ENCODE results near the gene DDX21. TPM values are rescaled to one million over a fixed set of nuclear protein-coding genes. Genes with fewer than 3 reads are reported as not detected.

DDX21 gene
- polyA plus RNA-seq, 3 donors = 9.8 to 39.3 (median 13.6) TPM

- intact Hi-C loops (cut with micrococcal nuclease) = loop anchor here in 1 of 2 donors (5.0 kb wide), 1 partner anchor 167 kb away; the partner anchor contains the start of gene VPS26A
- H3K27ac Mint-ChIP-seq = peak overlapping the region; percentile 99 to 100 (median 100)
- H3K9me3 Mint-ChIP-seq = peaks cover 0 to 5% (median 0%) of the 10 kb centered on the region in 7 donors
- 2% methylated on average over 11 of the region's 16 CpGs for WGBS (ENCODE audit: insufficient coverage)
- peak overlapping the region; percentile 85 to 96 (median 89) for H3K4me3 ChIP-seq (replicated peaks in 1 of 3; ENCODE audit: low read depth in 2 of 3, low read length in 3 of 3)
- H3K27me3 Mint-ChIP-seq (ENCODE audit: low read depth in 3 of 3) = peaks cover 0 to 3% (median 2%) of the 10 kb centered on the region in 3 donors
- H3K4me2 ChIP-seq (replicated peaks; ENCODE audit: extremely low read depth, low read length, poor library complexity, severe bottlenecking) = peak overlapping the region; percentile 79
- peak overlapping the region; percentile 84 for H2AFZ ChIP-seq (ENCODE audit: insufficient read depth, low read depth, low read length, poor library complexity, severe bottlenecking)
- peak in 2 of 3 donors; percentile 16 to 40 for DNase-seq
- H3K36me3 ChIP-seq (replicated peaks in 1 of 2; ENCODE audit: control insufficient read depth in 1 of 2, insufficient read depth in 2 of 2, low read length in 2 of 2) = peaks cover 9 to 21% of the 10 kb centered on the region in 2 donors
- H3K36me3 Mint-ChIP-seq = peaks cover 11 to 14% of the 10 kb centered on the region in 2 donors
- H3K27me3 ChIP-seq (ENCODE audit: control insufficient read depth in 2 of 2, insufficient read depth in 2 of 2, low read length in 2 of 2) = no peaks in the 10 kb centered on the region
- peaks cover 22 to 23% of the 10 kb centered on the region in 2 donors for H3K4me1 ChIP-seq (ENCODE audit: control insufficient read depth in 1 of 2, insufficient read depth in 2 of 2, low read length in 2 of 2)
- H4K20me1 ChIP-seq (ENCODE audit: insufficient read depth, low read length) = peaks cover 34% of the 10 kb centered on the region
- no peaks in the 10 kb centered on the region for H3K9me3 ChIP-seq (replicated peaks in 1 of 2; ENCODE audit: control insufficient read depth in 1 of 2, insufficient read depth in 1 of 2, low read length in 2 of 2)
- H3K79me2 ChIP-seq (ENCODE audit: insufficient read depth, low read length) = peaks cover 46% of the 10 kb centered on the region
- peaks cover 26% of the 10 kb centered on the region for H3K4me1 Mint-ChIP-seq
- peak overlapping the region; percentile 99 to 100 for H3K4me3 Mint-ChIP-seq
- TF ChIP-seq CTCF (IDR thresholded peaks at IDR 0.05) = no peak
- peak overlapping the region; percentile 95 to 99 for H3K27ac ChIP-seq (ENCODE audit: low read depth in 1 of 2, low read length in 2 of 2)
- peak overlapping the region; percentile 94 for H3K9ac ChIP-seq (ENCODE audit: insufficient read depth, low read length, poor library complexity, severe bottlenecking)
These were observed 577 bp upstream of the DDX21 start for GRCh38 chr10:68955355-68955831.

GRCh38 chr10:68957284-68957615 is 1.3 kb downstream of the DDX21 start:
- peaks cover 0 to 3% (median 2%) of the 10 kb centered on the region in 3 donors for H3K27me3 Mint-ChIP-seq (ENCODE audit: low read depth in 3 of 3)
- H3K4me1 Mint-ChIP-seq = peaks cover 26% of the 10 kb centered on the region
- no peak for DNase-seq
- peak overlapping the region; percentile 6 to 89 (median 85) for H3K4me3 ChIP-seq (replicated peaks in 1 of 3; ENCODE audit: low read depth in 2 of 3, low read length in 3 of 3)
- H3K27ac Mint-ChIP-seq = peak overlapping the region; percentile 99 to 100 (median 100)
- H3K4me3 Mint-ChIP-seq = peak overlapping the region; percentile 99 to 100
- peaks cover 22 to 29% of the 10 kb centered on the region in 2 donors for H3K36me3 Mint-ChIP-seq
- no peaks in the 10 kb centered on the region for H3K27me3 ChIP-seq (ENCODE audit: control insufficient read depth in 2 of 2, insufficient read depth in 2 of 2, low read length in 2 of 2)
- H2AFZ ChIP-seq (ENCODE audit: insufficient read depth, low read depth, low read length, poor library complexity, severe bottlenecking) = no peak overlapping the region
- TF ChIP-seq CTCF (IDR thresholded peaks at IDR 0.05) = no peak
- peak overlapping the region in 1 of 2 donors; percentile 95 for H3K27ac ChIP-seq (ENCODE audit: low read depth in 1 of 2, low read length in 2 of 2)
- H3K79me2 ChIP-seq (ENCODE audit: insufficient read depth, low read length) = peaks cover 64% of the 10 kb centered on the region
- peak overlapping the region; percentile 79 for H3K4me2 ChIP-seq (replicated peaks; ENCODE audit: extremely low read depth, low read length, poor library complexity, severe bottlenecking)
- intact Hi-C loops (cut with micrococcal nuclease) = loop anchor here in 1 of 2 donors (2.0 to 5.0 kb wide), 2 partner anchors 56 to 165 kb away; partner anchors contain the start of genes DDX50 and VPS26A
- peaks cover 25 to 32% of the 10 kb centered on the region in 2 donors for H3K36me3 ChIP-seq (replicated peaks in 1 of 2; ENCODE audit: control insufficient read depth in 1 of 2, insufficient read depth in 2 of 2, low read length in 2 of 2)
- no peaks in the 10 kb centered on the region for H3K9me3 ChIP-seq (replicated peaks in 1 of 2; ENCODE audit: control insufficient read depth in 1 of 2, insufficient read depth in 1 of 2, low read length in 2 of 2)
- peaks cover 52% of the 10 kb centered on the region for H4K20me1 ChIP-seq (ENCODE audit: insufficient read depth, low read length)
- peaks cover 22 to 23% of the 10 kb centered on the region in 2 donors for H3K4me1 ChIP-seq (ENCODE audit: control insufficient read depth in 1 of 2, insufficient read depth in 2 of 2, low read length in 2 of 2)
- H3K9ac ChIP-seq (ENCODE audit: insufficient read depth, low read length, poor library complexity, severe bottlenecking) = peak overlapping the region; percentile 94
- WGBS (ENCODE audit: insufficient coverage) = 75% methylated on average over 2 of the region's 7 CpGs
- H3K9me3 Mint-ChIP-seq = peaks cover 0 to 5% (median 0%) of the 10 kb centered on the region in 7 donors

All from CD14-positive monocyte (primary cell).